HepG2 (cell line): ENCODE data around the gene METAP1.
"Not testable (repeated sequence)": the region's sequence is repeated elsewhere in the genome, so short reads cannot be mapped to it uniquely, and the experiment has no call there.

ENCODE experiments used
- POLR2A ChIP-seq, 2 experiments: IDR thresholded peaks; 2 replicates each; pipeline ENCODE4 v1.6.1; 2011; ENCODE audit warnings: low read depth in 2 of 2, low read length in 2 of 2, mild to moderate bottlenecking in 1 of 2, moderate library complexity in 1 of 2; ENCODE audit not compliant: insufficient read depth in 1 of 2
- RBFOX2 ChIP-seq: fragments of 200-400 bp; formaldehyde crosslinking; IDR thresholded peaks from 2 replicates; pipeline ENCODE4 v1.6.1; 2017; ENCODE audit warnings: low read depth, mild to moderate bottlenecking, low read length
- ZNF430 ChIP-seq: sonication (generic); formaldehyde crosslinking; IDR thresholded peaks from 2 replicates; pipeline ENCODE4 v1.9.0; 2021; ENCODE audit warnings: mild to moderate bottlenecking, missing genetic modification reagents
- ZNF570 ChIP-seq: sonication (generic); formaldehyde crosslinking; IDR thresholded peaks from 2 replicates; pipeline ENCODE4 v1.4.0; 2020; ENCODE audit warnings: mild to moderate bottlenecking, missing genetic modification reagents, borderline replicate concordance
- TF ChIP-seq, protein P1 (sequence below): sonication (generic); formaldehyde crosslinking; IDR thresholded peaks from 2 replicates; pipeline ENCODE4 v1.5.0; 2020; ENCODE audit warnings: mild to moderate bottlenecking, missing genetic modification reagents, moderate library complexity

DNA sequence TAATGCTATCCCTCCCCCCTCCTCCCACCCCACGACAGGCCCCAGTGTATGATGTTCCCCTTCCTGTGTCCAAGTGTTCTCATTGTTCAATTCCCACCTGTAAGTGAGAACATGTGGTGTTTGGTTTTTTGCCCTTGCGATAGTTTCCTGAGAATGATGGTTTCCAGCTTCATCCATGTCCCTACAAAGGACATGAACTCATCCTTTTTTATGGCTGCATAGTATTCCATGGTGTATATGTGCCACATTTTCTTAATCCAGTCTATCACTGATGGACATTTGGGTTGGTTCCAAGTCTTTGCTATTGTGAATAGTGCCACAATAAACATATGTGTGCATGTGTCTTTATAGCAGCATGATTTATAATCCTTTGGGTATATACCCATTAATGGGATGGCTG, 70.0 kb downstream of the METAP1 start:
- TF ChIP-seq, protein P1, sequence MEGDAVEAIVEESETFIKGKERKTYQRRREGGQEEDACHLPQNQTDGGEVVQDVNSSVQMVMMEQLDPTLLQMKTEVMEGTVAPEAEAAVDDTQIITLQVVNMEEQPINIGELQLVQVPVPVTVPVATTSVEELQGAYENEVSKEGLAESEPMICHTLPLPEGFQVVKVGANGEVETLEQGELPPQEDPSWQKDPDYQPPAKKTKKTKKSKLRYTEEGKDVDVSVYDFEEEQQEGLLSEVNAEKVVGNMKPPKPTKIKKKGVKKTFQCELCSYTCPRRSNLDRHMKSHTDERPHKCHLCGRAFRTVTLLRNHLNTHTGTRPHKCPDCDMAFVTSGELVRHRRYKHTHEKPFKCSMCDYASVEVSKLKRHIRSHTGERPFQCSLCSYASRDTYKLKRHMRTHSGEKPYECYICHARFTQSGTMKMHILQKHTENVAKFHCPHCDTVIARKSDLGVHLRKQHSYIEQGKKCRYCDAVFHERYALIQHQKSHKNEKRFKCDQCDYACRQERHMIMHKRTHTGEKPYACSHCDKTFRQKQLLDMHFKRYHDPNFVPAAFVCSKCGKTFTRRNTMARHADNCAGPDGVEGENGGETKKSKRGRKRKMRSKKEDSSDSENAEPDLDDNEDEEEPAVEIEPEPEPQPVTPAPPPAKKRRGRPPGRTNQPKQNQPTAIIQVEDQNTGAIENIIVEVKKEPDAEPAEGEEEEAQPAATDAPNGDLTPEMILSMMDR, result not testable (repeated sequence)
- not testable (repeated sequence) for TF ChIP-seq POLR2A (IDR thresholded peaks at IDR 0.05; ENCODE audit: insufficient read depth in 1 of 2, low read depth in 2 of 2, low read length in 2 of 2); ZNF570; RBFOX2; ZNF430
